Measurements from ENCODE around the gene MCM3AP.
"Not testable (repeated sequence)": the region's sequence is repeated elsewhere in the genome, so short reads cannot be mapped to it uniquely, and the experiment has no call there.

The MCM3AP gene

DNA sequence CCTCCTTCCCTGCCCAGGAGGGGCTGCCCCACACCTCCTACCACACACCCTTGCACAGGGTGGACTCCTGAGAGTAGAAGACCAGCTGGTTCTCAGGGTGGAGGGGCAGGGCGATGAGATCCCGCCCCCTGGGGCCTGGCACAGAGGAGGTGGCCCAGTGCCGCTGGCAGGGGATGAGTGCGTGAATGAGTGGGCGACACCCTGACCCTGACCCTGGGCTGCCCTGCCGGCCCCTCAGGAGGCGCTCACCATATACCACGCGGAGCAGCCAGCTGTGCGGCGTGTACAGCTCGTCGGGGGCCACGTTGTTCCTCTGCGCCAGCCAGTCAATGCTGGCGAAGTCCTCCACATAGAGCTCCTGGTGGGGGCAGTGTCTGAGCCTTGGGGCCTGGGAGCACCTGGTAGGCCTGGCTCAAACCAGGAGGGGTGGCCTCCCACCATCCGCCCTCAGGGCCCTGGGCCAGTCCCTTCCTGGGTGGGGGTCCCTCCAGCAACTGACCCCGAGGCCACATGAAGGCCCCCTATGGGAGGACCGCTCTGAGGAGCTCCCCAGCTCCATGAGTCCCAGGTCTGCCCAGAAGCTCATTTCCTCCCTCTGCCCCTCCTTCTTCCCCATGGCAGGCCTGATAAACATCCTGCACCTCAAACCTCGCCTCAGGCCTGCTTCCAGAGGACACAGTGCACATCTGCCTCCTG, 69.8 kb downstream of the MCM3AP start:
- DNase-seq: no peak

DNA sequence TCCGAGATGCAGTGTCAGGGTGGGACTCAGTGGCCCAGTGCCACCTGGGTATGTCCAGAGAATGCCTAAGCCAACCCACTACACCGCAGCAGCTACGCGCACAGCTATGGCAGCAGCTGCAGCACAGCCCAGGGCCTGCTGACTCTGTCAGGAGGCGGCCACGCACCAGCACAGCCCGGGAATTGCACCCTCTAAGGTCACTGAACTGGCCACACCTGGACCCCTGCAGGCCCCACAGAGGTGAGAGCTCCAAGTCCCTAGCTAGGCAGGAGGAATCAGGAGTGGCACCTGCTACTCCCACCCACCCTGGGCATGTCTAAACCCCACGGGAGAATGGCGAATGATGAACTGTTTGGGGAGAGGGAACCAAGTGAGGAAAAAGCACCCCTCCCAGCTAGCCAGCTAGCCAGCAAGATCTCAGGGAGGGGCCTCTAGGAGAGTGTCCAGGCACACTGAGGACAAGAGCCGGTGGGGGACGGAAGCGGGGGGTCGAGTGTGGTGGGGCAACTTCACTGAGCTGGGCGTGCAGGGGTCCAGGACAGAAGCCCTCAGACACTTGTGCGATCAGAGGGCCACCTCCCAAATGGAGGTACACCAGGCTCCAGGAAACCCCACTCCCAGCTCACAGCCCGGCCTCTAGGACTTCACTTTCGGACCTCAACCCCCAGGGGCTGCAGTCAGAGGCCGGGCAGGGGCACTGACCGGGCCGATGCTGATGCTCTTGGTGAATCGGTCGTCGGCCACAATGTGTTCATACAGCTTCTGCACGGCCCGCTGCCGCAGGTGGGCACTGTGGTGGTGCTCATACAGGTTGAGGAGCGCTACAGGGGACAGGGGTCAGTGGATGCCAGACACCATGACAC, 70.7 kb downstream of the MCM3AP start:
- no peak for DNase-seq

DNA sequence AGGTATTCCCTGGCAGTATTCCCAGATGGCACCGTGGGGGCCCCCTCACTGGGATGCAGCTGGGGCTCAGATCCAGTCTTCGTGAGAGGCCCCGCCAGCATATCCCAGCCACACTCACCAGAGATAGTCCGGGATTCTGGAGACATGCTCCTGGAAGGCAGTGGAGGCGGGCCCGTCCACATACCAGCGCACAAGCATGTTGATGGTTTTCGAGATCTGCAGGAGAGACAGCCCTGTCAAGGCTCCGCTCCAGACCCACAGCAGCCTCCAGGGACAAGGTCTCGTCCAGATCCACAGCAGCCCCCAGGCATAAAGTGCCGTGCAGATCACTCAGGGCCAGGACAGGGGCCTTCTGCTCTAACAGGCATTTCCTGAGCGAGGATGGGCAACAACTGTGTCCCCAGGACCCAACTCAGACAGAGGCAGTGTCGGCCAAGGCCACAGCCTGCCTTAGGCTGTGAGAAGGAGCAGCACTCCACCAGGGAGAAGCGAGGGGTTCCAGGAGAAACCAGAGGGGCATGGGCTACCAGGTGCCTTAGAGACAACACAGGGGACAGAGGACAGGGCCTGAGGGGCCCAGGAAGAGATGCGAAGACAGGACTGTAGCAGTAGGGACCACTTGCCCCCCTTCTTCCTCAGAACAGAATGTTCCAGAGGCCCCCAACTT, 71.7 kb downstream of the MCM3AP start:
- DNase-seq: no peak

DNA sequence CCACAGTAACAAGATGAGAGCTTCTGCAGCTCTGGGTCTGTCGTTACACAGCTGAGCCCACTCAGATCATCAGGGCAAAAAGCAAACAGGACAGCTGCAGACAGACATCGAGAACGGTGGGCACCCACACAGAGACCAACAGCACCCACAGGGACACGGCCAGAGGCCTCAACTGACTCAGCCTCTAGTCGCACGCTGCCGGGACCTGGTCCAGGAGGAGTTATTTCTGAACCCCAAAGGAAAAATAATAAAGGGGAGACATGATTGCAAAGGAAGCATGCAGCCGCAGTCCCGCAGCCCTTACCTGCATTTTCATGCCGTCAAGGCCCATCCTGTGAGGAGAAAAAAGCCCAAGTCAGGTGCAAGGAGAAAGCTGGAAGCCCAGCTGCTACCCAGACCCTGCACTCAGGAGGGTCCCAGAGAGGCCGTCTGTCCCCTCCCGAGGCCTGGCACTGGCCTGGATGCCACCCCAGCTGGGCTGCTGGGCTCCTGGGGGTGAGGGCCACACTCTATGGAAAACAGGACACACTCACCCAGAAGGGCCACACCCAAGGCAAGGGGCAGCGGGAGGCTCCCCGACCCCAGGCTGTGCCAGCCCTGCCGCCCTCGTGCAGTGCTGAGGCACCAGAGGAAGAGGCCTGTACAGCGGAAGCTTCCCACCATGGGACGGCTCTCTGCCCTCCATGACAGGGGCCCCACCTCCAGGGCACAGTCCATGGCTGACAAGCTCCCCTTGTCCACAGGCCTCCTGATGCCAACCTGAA, 72.5 kb downstream of the MCM3AP start:
- DNase-seq: no peak

DNA sequence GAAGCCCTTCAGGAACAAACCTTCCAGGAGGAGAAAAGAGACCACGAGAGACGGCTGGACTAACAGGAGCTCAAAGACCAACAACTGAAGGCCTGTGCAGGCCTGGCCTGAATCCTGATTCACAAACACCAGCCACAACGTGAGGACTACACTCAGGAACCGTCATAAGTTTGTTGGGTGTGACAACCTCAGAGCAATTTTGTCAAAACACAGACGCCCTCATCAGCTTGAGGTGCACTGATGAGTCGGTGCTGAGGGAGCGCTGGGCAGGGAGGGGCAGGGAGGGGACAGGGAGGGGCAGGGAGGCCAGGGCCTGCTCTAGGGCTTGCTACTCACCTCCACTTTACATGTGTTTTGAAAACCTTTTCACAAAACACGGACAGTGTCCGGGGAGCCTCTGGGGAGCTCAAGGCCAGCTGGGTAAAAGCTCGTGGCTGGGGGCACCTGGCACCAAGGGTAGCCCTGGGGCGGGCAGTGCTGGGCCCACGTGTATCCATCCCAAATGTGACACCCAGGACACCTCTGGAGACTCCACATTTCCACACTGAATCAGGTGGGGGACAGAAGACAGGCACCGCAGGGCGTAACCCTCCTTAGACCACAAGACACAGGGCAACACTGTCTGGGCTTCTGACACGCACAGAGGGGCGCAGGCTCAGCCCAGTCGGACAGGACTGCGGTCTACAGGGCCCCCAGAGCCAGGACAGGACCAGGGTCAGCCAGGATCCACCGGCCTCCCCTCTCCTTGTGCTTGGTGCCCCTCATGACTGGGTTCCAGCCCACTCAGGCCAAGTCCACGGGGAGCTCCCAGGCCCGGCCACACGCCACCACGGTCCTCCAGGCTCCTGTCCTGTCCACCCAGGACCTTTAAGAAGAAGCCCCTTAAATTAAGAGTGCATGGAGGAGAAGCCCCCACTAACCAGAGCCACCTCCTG, 73.4 kb downstream of the MCM3AP start:
- DNase-seq: no peak

DNA sequence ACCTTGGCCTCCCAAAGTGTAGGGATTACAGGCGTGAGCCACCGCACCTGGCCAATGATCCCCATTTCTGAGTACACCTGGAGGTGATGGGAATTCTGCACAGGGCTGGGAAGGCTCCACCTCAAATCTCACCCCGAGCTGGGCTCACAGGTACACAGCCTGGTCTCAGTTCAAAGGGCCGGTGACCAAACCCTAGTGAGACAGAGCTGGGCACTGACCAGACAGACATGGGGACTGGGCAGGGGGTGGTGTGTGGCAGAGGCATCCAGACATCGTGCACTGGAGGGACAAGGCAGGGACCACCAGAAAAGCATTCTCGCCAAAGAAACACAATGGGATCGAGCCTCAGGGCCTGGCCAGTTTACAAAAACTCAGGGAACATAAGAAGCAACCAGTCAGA, 74.0 kb downstream of the MCM3AP start:
- no peak for DNase-seq

DNA sequence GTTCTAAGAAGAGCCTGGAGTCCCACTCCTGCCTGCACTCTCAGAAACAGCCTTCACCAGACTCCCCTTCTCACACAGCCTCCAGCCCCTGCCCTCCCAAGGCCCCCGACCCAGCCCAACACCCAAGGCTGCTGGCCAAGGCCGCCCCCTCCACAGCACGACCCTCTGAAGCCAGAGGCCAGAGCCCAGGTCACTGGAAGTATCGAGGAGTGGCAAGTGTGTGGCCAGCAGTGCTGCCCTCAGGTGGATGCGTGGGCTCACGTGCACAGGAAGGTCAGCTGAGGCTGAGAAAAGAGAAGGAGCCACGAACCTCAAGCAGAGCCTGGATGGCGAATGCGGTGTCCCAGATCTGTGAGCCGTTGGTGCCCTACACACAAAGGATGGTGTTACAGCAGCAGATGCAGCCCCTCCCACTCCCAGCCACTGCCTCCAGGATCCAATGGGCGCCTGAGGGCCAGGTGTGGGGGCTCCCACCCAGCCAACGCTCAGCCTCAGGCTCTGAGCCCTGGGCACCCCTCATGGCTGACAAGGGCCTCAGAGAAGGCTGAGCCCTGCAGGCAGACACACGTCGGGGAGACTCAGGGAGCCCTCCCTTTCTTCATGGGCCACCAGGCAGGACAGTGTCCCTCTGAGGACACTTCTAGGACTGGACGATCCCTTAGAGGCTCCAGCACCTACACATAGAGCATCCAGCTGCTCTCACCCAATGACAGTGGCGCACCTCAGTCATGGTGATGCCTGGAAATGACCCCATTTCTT, 74.9 kb downstream of the MCM3AP start:
- DNase-seq: no peak

DNA sequence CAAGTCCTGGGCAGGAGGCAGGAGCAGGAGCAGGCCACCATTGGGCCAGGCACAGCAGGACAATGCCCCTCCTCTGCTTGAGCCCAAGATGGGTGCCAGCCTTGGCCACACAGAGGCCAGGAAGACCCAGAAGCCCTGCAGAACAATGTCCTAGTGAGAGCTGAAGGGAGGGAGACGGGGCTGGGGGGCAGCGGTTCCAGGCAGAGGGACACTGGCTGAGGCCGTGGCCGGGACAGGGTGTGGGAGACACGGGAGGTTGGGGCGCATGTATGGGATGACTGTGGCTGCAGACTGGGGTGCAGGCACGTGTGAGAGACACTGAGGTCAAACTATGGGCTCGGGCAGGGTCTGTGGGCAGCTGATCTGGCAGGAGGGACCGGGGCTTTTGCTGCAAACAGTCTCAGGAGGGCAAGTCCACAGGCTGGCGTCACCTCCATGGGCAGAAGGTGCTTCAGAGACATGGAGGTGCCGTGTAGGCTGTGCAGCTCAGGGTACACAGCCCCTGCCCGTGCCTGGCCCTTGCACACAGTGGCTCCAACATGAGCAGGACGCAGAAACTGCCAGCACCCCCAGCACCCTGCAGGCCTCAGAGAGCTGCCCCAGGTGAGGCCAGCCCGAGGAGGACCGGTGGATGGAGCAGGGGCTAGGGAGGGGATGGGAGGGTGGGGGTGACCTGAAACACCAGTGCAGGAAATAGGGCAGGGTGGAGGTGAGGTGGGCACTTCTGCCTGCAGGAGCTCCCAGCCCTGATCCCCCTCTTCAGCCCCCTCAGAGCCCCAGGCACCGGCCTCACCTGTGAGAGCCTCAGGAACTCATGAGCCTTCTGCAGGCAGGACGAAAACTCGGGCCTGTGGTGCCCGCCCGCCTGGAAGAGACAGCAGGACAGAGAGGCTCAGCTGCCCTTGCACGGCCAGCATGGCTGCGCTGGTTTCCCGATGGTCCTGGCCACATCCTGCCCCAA, 76.4 kb downstream of the MCM3AP start:
- DNase-seq: no peak

DNA sequence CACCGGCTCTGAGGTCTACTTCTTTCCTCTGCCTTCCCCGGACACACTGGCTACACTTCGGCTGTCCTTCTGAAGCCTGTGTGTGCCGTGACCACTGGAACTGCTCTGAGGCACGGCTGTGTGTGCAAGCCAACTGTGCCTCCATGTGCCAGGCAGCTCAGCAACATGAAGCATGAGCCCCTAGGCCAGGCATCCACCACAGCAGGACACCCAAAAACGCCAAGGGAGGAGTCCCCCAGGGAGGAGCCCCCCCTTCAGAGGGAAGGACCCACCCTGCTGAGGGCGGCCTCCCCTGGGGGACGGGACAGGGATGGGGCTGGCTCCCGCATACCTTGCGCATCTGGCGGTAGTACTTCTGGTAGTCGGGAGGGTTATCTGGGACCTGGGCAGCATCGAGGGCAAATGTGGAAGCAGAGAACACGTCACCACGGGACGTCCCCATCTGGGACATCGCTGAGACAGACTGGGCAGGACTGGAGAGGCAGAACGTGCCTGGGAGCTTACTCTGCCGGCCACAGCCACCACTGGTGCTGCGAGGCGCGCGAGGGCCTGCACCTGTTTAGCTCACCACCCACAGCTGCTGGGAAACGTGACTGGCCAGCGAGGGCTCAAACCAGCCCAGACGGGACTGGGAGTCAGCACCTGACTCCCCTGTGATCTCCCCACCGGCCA, 77.4 kb downstream of the MCM3AP start:
- DNase-seq: no peak

DNA sequence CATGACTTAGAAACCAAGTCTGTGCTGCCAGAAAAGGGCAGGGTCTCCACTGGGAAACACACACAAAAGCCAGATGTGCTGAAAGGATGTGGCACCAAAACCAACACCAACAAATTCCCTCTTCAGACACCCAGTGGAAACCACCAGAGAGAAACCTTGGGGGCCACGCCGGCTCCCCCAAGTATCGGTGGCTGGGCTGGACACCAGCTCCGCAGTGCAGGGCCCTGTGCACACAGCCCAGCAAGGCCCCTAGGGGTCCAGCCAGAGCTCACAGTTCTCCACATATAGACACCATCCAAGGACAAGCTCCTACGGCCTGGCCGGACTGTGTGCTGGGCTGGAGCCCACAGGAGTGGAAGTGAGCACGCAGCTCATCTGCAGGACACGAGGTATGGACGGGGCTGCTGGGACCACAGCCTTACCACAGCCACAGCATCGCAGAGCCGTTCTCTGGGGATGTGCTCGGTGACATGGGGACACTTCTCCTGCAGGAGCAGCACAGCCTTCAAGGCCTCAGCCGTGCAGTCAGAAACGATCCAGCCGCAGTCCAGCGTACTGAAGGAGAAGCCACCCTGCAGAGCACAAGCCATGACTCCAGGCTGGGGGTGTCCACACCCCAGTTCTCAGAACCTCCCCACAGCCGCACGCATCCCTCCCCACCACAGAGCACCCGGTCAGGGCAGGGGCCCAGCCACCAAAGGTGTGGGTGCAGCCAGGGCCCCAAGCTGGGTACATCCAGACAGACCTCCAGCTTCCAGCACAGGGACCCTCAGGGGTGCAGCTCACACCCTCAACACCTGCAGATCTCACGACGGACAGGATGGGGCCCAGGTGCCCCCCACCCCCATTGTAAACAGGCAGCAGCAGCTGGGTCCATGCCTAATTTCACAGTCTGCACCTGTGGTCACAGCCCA, 78.1 kb downstream of the MCM3AP start:
- DNase-seq: no peak

DNA sequence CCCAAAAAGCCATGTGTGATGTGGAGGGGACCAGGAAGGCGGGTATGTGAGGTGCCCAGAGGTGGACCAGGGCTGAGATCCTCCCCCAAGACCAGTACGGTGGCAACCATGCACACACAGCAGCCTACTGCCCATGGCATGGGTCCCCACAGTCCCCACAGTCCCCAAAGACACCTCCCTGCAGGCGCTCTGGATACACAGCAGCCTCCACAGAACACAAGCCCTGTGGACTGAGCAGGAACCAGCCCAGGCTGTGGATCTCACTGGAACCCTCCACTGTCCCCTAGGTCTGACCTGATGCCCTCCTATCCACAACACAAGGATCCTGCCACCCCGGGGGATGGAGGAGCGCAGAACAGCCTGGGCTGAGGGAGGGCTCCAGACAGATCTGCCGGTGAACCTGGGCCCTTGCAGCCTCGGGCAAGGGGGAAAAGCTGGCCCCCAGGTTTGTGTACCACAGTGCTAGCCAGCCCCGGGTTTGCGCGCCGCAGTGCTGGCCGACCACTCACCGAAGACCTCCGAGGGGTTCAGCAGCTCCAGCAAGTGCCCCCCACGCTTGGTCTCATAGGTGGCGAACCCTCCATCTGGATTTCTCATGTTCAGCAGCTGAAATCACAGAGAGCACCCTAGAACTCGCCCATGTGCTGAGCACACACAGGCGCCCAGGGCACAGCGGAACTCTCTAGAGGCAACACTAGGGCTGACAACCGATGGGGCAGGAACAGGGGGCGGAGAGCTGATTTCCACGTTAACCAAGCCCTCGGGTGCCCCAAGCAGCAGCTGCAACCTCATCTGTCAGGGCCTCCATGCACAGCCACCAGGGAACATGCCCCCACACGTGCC, 79.0 kb downstream of the MCM3AP start:
- DNase-seq: no peak

DNA sequence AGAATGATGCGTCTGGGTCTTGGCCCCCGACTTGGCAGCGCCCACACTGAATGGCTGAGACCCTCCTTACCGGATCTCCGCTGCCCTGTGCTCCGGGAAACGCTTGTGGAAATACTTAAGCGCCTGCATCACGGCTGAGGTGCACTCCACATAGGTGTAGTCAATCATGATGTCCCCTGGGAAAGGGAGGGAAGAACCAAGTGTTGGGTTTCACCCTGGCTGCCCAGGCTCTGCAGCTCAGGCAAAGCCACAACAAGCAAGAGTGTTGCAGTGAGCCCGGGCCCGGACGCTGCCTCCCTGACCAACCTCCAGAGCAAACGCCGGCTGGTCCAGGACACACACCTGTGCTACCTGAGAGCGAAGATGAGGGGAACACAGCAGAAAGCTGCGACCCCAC, 79.6 kb downstream of the MCM3AP start:
- DNase-seq: no peak

DNA sequence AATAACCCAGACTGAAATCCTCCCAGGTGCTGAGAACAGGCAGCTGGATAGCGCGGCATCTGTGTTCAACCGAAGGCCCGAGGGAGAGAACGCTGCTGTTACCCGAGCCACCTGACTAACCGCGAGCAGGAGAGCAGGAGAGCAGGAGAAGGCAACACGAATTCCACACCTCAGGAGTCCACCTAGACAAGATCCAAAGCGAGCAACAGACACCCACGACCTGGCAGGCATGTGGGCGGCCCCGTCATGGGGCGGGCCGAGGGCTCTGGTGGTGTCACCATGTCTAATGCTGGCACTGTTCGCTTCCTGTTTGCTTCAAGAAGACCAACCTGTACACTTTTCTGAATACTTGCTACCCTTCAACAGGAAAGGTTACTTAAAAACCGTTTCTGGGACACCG, 80.2 kb downstream of the MCM3AP start:
- no peak for DNase-seq

DNA sequence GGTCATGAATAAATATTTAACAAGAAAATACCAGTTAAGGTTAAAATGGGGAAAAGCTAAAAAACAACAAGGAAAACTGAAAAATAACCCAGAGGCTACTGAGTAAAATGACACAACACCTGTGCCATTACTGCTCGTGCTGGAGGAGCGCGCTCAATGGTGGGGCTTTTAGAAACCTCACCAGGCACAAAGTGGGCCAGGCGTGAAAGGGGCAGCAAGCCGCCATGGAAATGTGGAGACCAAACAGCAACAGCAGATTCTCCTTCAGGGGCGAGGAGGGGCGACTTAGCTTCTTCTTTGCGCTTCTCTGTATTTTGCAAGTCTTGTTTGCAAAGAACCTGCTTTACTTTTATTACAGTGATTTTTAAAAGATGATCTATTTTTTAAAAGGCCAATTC, 82.2 kb downstream of the MCM3AP start:
- DNase-seq: no peak

DNA sequence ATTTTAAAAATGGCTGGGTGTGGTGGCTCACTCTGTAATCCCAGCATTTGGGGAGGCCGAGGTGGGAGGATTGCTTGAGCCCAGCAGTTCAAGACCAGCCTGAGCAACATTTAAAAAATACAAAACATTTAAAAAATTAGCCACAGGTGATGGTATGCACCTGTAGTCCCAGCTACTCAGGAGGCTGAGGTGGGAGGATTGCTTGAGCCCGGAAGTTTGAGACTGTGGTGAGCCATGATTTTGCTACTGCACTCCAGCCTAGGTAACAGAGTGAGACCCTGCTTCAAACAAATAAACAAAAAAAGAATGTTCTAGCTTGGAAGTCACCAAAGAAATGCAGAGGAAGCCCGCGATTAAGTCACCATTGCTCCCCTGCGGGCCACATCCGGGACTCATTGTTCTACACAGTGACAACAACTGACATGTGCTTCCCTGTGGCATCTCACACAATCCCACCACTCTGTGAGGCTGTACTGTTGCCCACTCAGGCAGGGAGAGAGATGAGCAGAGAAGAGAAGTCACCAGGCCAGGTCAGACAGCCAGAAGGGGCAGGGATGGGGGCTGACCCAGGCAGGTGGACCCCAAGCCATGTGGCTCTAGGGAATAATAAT, 82.7 kb downstream of the MCM3AP start:
- DNase-seq: no peak

DNA sequence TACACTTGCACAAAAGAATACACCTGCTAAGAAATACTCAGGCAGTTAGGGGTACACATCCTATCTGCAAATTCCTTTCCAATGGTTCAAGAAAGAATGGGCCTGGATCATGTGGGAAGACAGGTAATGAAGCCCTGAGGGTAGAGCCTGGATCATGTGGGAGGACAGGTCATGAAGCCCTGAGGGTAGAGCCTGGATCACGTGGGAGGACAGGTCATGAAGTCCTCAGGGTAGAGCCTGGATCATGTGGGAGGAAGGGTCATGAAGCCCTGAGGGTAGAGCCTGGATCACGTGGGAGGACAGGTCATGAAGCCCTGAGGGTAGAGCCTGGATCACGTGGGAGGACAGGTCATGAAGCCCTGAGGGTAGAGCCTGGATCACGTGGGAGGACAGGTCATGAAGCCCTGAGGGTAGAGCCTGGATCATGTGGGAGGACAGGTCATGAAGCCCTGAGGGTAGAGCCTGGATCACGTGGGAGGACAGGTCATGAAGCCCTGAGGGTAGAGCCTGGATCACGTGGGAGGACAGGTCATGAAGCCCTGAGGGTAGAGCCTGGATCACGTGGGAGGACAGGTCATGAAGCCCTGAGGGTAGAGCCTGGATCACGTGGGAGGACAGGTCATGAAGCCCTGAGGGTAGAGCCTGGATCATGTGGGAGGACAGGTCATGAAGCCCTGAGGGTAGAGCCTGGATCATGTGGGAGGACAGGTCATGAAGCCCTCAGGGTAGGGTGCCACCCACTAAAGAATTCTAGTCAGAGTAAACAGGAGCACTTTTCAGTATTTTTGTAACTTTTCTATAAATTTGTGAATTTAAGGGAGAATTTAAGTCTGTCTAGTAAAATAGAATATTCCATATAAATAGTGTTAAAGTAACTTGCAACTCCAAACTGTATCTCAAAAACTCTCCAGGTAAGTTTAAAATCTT, 84.3 kb downstream of the MCM3AP start:
- DNase-seq: not testable (repeated sequence)
